KOPT-K1 (cell line): ENCODE results near the gene TEX14.

Experiments
- H3K27ac ChIP-seq: fragments of 200-600 bp; sonication (generic); 2 replicates; pipeline ENCODE4 v1.5.1; 2016; ENCODE audit warnings: antibody characterized with exemption, mild to moderate bottlenecking, low read depth, low read length; ENCODE audit not compliant: poor library complexity, severe bottlenecking
- H3K36me3 ChIP-seq: fragments of 200-600 bp; sonication (generic); 2 replicates; pipeline ENCODE4 v1.5.1; 2017; ENCODE audit warnings: antibody characterized with exemption, mild to moderate bottlenecking, low read length, moderate library complexity; ENCODE audit not compliant: insufficient read depth
- H3K9me3 ChIP-seq: fragments of 200-600 bp; sonication (generic); 2 replicates; pipeline ENCODE4 v1.5.1; 2017; ENCODE audit warnings: antibody characterized with exemption, low read length, mild to moderate bottlenecking; ENCODE audit not compliant: insufficient read depth, poor library complexity, severe bottlenecking

The TEX14 gene

GRCh38 chr17:58643147-58643546 lies 48.7 kb downstream of the TEX14 start:
- H3K27ac ChIP-seq, result no peak overlapping the region

GRCh38 chr17:58641887-58642311 lies 49.9 kb downstream of the TEX14 start:
- no peaks in the 10 kb centered on the region for H3K36me3 ChIP-seq
- no peak overlapping the region for H3K27ac ChIP-seq
- no peaks in the 10 kb centered on the region for H3K9me3 ChIP-seq

More at GRCh38 chr17:58643147-58643546, 48.7 kb downstream of the TEX14 start:
- Histone ChIP-seq H3K36me3 (no peaks in the 10 kb centered on the region), H3K9me3 (no peaks in the 10 kb centered on the region)

GRCh38 chr17:58640202-58640601 lies 51.6 kb downstream of the TEX14 start:
- no peaks in the 10 kb centered on the region for H3K36me3 ChIP-seq
- H3K27ac ChIP-seq, result no peak overlapping the region
- H3K9me3 ChIP-seq, result no peaks in the 10 kb centered on the region

- H3K9me3 ChIP-seq, result no peaks in the 10 kb centered on the region
- H3K36me3 ChIP-seq, result no peaks in the 10 kb centered on the region
- H3K27ac ChIP-seq, result no peak overlapping the region
Observed at GRCh38 chr17:58639681-58640080, 52.2 kb downstream of the TEX14 start.

- no peaks in the 10 kb centered on the region for H3K9me3 ChIP-seq
- H3K27ac ChIP-seq, result no peak overlapping the region
- H3K36me3 ChIP-seq, result no peaks in the 10 kb centered on the region
Observed at GRCh38 chr17:58637011-58637570, 54.8 kb downstream of the TEX14 start.

GRCh38 chr17:58632324-58633314 lies 59.2 kb downstream of the TEX14 start:
- Histone ChIP-seq H3K36me3 (no peaks in the 10 kb centered on the region), H3K27ac (peak overlapping the region; percentile 85), H3K9me3 (no peaks in the 10 kb centered on the region)

GRCh38 chr17:58631523-58632323 lies 60.1 kb downstream of the TEX14 start:
- Histone ChIP-seq H3K36me3 (no peaks in the 10 kb centered on the region), H3K9me3 (no peaks in the 10 kb centered on the region), H3K27ac (peak overlapping the region; percentile 85)

GRCh38 chr17:58630883-58631522 lies 60.8 kb downstream of the TEX14 start:
- Histone ChIP-seq H3K27ac (peak overlapping the region; percentile 26), H3K9me3 (no peaks in the 10 kb centered on the region), H3K36me3 (no peaks in the 10 kb centered on the region)

GRCh38 chr17:58626905-58627304 lies 64.9 kb downstream of the TEX14 start:
- H3K36me3 ChIP-seq, result no peaks in the 10 kb centered on the region
- no peaks in the 10 kb centered on the region for H3K9me3 ChIP-seq
- no peak overlapping the region for H3K27ac ChIP-seq

- no peaks in the 10 kb centered on the region for H3K36me3 ChIP-seq
- H3K27ac ChIP-seq, result no peak overlapping the region
- H3K9me3 ChIP-seq, result no peaks in the 10 kb centered on the region
Observed at GRCh38 chr17:58624751-58625150, 67.1 kb downstream of the TEX14 start.

- Histone ChIP-seq H3K27ac (no peak overlapping the region), H3K9me3 (no peaks in the 10 kb centered on the region), H3K36me3 (no peaks in the 10 kb centered on the region)
Observed at GRCh38 chr17:58621174-58621573, 70.7 kb downstream of the TEX14 start.

GRCh38 chr17:58618336-58618735 lies 73.5 kb downstream of the TEX14 start:
- no peak overlapping the region for H3K27ac ChIP-seq
- H3K36me3 ChIP-seq, result no peaks in the 10 kb centered on the region
- no peaks in the 10 kb centered on the region for H3K9me3 ChIP-seq

GRCh38 chr17:58617563-58617962 lies 74.3 kb downstream of the TEX14 start:
- Histone ChIP-seq H3K36me3 (no peaks in the 10 kb centered on the region), H3K27ac (no peak overlapping the region), H3K9me3 (no peaks in the 10 kb centered on the region)

GRCh38 chr17:58615768-58616659 lies 75.8 kb downstream of the TEX14 start:
- Histone ChIP-seq H3K36me3 (no peaks in the 10 kb centered on the region), H3K9me3 (no peaks in the 10 kb centered on the region), H3K27ac (no peak overlapping the region)
